Smooth muscle cell of the pulmonary artery (primary cell): ENCODE measurements around the gene CACNA1A. TPM values are rescaled to one million over a fixed set of nuclear protein-coding genes. Genes with fewer than 3 reads are reported as not detected.

ENCODE experiments used
- total RNA-seq: library from RNA; depleted of rRNA; stranded (reverse); fragments of >200 nt; gene quantifications from 2 replicates; pipeline ENCODE4 v1.2.3, GENCODE V29; 2014

Gene CACNA1A
- total RNA-seq: 14.9 and 30.2 TPM in 2 replicates

GRCh38 chr19:13506471-13506820 is at the start of gene CACNA1A:
CACNA1A (minus strand) TSS chr19:13506479; CDS start chr19:13506224, 255 bp downstream.

